NCI-H510A (cell line): ENCODE data around the gene CAD.
"Not testable (repeated sequence)": the region's sequence is repeated elsewhere in the genome, so short reads cannot be mapped to it uniquely, and the experiment has no call there.

ENCODE experiments used
- DNase-seq: peaks from one replicate; lab custom pipeline; 2025; lab: John Stamatoyannopoulos, UW

CAD gene

GRCh38 chr2:27217173-27218121 is at the start of gene CAD:
CAD (plus strand) TSS chr2:27217369; CDS start chr2:27217552, 183 bp downstream.
- DNase-seq: peak; percentile 87

GRCh38 chr2:27170581-27171337 is 46.4 kb upstream of the CAD start:
- DNase-seq: no peak

DNA sequence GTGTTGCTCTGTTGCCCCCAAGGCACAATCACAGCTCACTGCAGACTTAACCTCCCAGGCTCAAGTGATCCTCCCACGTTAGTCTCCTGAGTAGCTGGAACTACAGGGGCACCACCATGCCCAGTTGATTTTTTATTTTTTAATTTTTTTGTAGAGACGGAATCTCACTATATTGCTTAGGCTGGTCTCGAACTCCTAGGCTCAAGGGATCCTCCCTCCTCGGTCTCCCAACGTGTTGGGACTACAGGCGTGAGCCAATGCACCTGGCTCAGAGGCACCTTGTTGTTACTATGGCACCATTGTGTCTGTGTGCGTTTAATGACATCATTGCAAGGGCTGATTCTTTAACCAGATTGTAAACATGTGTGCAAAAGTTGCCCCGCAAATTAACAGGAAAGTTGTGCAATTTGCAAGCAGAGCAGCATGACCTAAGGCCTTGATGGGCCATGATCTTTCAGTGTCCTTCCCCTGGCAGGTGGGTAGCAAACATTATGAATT is 45.8 kb upstream of the CAD start:
- DNase-seq: no peak

- no peak for DNase-seq
Measured at GRCh38 chr2:27174638-27175037, 42.5 kb upstream of the CAD start.

DNA sequence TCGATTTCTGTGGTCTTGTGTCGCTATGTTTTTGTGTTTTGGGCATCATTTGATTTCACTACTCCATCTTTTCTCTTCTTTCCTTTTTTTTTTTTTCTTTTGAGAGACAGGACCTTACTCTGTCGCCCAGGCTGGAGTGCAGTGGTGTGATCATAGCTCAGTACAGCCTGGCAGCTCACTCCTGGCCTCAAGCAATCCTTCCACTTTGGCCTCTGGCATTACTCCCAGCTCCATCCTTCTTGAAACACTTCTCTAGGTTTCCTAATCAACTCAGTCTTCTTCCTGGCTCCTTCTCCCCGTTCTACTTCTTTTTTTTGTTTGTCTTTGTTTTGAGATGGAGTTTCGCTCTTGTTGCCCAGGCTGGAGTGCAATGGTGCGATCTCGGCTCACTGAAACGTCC is 41.8 kb upstream of the CAD start:
- no peak for DNase-seq

DNA sequence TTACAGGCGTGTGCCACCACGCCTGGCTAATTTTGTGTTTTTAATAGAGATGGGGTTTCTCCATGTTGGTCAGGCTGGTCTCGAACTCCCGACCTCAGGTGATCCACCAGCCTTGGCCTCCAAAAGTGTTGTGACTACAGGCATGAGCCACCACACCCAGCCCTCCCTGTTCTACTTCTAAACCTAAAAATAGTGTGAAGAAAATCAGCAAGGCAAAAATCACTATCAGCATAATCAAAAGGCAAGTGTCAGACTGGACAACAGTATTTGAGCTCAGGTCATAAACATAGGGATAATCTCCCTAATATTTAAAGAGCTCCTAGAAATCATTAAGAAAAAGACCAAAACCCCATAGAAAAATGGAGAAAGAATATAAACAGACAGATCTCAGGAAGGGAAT is 41.4 kb upstream of the CAD start:
- DNase-seq: not testable (repeated sequence)

- no peak for DNase-seq
Measured at GRCh38 chr2:27177441-27178351, 39.5 kb upstream of the CAD start.

- no peak for DNase-seq
Measured at GRCh38 chr2:27178469-27178868, 38.7 kb upstream of the CAD start.

DNA sequence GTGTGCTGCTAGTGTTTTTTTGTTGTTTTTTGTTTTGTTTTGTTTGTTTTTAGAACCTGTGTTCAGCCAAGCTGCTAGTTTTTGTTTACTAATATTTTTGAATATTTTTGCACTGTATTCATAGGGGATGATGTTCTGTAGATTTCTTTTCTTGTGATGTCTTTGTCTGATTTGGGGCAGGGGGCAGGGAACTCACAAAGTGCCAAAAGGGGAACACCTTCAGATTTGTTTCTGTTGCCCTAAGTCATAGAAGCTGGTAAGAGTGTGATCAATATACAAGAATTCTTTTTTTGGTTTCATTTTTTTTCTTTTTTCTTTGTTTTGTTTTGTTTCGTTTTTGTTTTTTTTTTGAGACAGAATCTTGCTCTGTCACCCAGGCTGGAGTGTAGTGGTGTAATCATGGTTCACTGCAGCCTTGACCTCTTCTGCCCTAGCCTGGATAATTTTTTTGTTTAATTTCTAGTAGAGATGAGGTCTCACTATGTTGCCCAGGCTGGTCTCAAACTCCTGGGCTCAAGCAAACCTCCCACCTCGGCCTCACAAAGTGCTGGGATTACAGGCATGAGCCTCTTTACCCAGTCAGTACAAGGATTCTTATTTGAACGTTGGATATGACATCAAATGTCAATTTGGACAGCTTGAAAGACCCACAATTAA is 37.7 kb upstream of the CAD start:
- DNase-seq: no peak

- no peak for DNase-seq
Measured at GRCh38 chr2:27182346-27182745, 34.8 kb upstream of the CAD start.

DNA sequence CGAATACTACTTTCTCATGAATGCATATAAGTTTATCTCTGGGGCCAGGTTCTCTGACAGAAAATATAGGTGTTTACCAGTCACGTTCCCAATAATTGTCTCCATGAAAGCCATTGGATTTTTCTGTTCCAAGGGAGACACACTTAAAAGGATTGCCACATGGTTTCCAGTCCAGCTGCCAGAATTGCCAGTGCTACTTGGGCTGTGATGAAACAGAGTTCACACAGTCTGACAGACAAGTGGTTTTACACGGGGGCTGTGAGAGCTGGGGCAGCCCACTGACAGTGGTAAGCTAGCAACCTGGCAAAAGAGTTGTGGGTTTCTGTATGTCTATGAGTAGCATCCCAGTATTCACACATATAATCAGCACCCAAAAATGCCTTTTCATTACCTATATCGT is 33.1 kb upstream of the CAD start:
- no peak for DNase-seq

DNA sequence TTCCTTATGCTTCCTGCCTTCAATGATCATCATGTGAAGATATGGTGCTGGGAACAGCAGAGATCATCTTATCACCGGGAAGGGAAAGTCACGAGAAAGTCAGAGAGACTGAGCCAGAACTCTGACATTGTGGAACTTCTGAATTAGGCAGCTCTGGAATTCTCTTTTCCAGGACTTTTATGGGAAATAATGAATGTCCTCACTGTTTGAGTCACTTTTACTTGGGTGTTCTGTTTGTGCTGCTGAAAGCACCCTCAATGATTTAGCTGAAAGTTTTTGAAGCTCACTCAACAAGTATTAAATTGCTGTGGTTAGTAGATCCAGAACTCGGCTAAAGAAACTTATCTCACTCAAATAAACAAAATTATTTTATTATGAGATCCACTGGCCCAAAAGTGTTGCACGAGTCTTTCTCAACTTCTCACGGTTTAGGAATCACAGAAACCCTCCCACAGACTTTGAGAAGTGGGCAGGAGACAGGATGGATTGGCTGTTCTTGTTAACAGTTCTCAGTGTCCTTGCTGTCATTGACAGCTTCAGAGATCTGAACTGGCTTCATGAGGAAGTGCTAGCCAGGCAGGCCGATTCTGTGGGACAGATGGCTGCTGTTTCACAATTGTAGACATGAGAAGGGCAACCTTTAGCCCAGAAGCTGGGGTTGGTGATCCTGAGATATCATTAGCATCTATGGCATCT is 31.7 kb upstream of the CAD start:
- no peak for DNase-seq

- DNase-seq: no peak
Measured at GRCh38 chr2:27186613-27187345, 30.4 kb upstream of the CAD start.

- no peak for DNase-seq
Measured at GRCh38 chr2:27189989-27190388, 27.2 kb upstream of the CAD start.

GRCh38 chr2:27191070-27191829 is 25.9 kb upstream of the CAD start:
- no peak for DNase-seq

- DNase-seq: no peak
Measured at GRCh38 chr2:27194538-27195354, 22.4 kb upstream of the CAD start.

DNA sequence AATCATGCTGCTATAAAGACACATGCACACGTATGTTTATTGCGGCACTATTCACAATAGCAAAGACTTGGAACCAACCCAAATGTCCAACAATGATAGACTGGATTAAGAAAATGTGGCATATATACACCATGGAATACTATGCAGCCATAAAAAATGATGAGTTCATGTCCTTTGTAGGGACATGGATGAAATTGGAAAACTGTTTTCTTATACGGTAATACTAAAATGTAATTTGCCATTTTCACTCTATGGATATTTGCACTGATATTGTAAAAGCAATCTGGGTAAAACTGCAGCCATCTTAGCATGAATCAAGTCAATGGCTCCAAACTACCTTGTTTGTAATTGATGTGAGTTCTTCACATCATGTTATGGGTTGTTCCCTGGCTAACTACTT is 21.4 kb upstream of the CAD start:
- DNase-seq: not testable (repeated sequence)

GRCh38 chr2:27198068-27198467 is 19.1 kb upstream of the CAD start:
- not testable (repeated sequence) for DNase-seq
